Loucy (cell line): Measurements from ENCODE around the gene TBC1D30.

Source experiments
- CTCF ChIP-seq: fragments of 200-600 bp; sonication (generic); conservative IDR thresholded peaks from 2 replicates; pipeline ENCODE4 v1.5.1; 2014; ENCODE audit warnings: mild to moderate bottlenecking, antibody characterized with exemption, low read length
- EZH2phosphoT487 ChIP-seq: fragments of 200-600 bp; IDR thresholded peaks from 2 replicates; pipeline ENCODE4 v1.6.1; 2018; ENCODE audit warnings: antibody characterized with exemption, mild to moderate bottlenecking, moderate library complexity, borderline replicate concordance

DNA sequence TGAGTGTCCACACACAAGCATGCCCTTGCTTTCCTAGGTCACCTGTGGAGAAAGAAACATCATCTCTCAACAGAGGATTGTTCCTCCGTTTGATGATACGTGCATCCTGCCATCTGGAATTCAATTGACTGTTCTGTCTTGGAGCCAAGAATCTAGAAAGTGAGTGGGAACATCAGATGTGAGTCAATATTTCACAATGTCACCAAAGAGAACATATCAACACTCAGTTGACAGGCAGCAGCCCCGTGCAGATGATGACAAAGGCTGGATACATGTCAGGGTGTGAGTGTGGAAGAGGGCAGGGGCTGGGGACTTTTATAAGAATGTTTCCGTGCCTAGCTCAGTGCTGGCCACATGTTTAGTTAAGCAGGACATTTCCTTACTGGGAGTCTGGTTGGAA lies 76.1 kb downstream of the TBC1D30 start:
- TF ChIP-seq CTCF (no peak), EZH2phosphoT487 (no peak)
